ENCODE data around the gene GORASP2.

DNA sequence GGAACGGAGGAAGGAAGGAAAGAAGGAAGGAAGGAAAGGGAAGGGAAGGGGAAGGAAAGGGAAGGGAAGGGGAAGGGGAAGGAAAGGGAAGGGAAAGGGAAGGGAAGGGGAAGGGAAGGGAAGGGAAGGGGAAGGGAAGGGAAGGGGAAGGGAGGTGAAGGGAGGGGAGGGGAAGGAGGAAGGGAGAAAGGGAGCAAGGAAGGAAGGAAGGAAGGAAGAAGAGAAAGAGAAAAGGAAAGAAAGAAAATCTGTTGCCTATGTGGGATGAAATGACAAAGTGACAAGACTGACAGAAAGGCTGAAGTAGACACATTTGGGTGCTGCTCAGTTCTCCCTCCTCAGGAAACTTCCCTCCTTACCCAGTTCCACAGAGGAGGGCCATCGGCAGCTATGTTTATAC, 46.3 kb upstream of the GORASP2 start:
- TF ChIP-seq, protein P1, sequence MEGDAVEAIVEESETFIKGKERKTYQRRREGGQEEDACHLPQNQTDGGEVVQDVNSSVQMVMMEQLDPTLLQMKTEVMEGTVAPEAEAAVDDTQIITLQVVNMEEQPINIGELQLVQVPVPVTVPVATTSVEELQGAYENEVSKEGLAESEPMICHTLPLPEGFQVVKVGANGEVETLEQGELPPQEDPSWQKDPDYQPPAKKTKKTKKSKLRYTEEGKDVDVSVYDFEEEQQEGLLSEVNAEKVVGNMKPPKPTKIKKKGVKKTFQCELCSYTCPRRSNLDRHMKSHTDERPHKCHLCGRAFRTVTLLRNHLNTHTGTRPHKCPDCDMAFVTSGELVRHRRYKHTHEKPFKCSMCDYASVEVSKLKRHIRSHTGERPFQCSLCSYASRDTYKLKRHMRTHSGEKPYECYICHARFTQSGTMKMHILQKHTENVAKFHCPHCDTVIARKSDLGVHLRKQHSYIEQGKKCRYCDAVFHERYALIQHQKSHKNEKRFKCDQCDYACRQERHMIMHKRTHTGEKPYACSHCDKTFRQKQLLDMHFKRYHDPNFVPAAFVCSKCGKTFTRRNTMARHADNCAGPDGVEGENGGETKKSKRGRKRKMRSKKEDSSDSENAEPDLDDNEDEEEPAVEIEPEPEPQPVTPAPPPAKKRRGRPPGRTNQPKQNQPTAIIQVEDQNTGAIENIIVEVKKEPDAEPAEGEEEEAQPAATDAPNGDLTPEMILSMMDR (conservative IDR thresholded peaks at IDR 0.05; ENCODE audit: low read depth, low read length) = no peak
- no peak for TF ChIP-seq EZH2 (IDR thresholded peaks at IDR 0.05; ENCODE audit: borderline replicate concordance, low read depth, low read length, poor library complexity, severe bottlenecking)

All from A673 (cell line).